GM23338 (cell line): ENCODE results near the gene NIPAL4. TPM values are rescaled to one million over a fixed set of nuclear protein-coding genes. Genes with fewer than 3 reads are reported as not detected.

ENCODE experiments used
- ATAC-seq: fragments of 200-7000 bp; cut with Tn5 transposase; 3 replicates; pipeline ENCODE4 v1.9.1; 2020
- DNase-seq: peaks from one replicate; pipeline ENCODE4 v3.0.0-alpha.2; 2015; ENCODE audit warnings: low spot score
- H2AFZ ChIP-seq: fragments of 200-600 bp; sonication (generic); 2 replicates; pipeline ENCODE4 v1.8.0; 2016; ENCODE audit warnings: antibody characterized with exemption, mild to moderate bottlenecking, moderate library complexity
- H3F3A ChIP-seq: fragments of 200-600 bp; sonication (generic); replicated peaks from 2 replicates; pipeline ENCODE4 v1.8.0; 2017; ENCODE audit warnings: antibody characterized with exemption, mixed run types, low read depth
- H3K27ac ChIP-seq: fragments of 200-600 bp; sonication (generic); 2 replicates; pipeline ENCODE4 v1.6.1; 2016; ENCODE audit warnings: low read depth
- H3K27me3 ChIP-seq: fragments of 200-600 bp; sonication (generic); 2 replicates; pipeline ENCODE4 v1.8.0; 2016; ENCODE audit warnings: mild to moderate bottlenecking, mixed run types, moderate library complexity; ENCODE audit not compliant: insufficient read depth
- H3K36me3 ChIP-seq: fragments of 200-600 bp; sonication (generic); 2 replicates; pipeline ENCODE4 v1.8.0; 2016; ENCODE audit warnings: mild to moderate bottlenecking; ENCODE audit not compliant: insufficient read depth
- H3K4me1 ChIP-seq: fragments of 200-600 bp; sonication (generic); 2 replicates; pipeline ENCODE4 v1.8.0; 2016; ENCODE audit warnings: mild to moderate bottlenecking, moderate library complexity; ENCODE audit not compliant: insufficient read depth
- H3K4me2 ChIP-seq: fragments of 200-600 bp; sonication (generic); 2 replicates; pipeline ENCODE4 v1.7.1; 2017; ENCODE audit warnings: mixed run types
- H3K4me3 ChIP-seq: fragments of 200-600 bp; sonication (generic); 2 replicates; pipeline ENCODE4 v1.6.1; 2016; ENCODE audit warnings: mixed run types
- H3K79me2 ChIP-seq: fragments of 200-600 bp; sonication (generic); replicated peaks from 2 replicates; pipeline ENCODE4 v1.8.0; 2017; ENCODE audit warnings: mild to moderate bottlenecking; ENCODE audit not compliant: insufficient read depth
- H3K9me2 ChIP-seq: fragments of 200-600 bp; sonication (generic); 2 replicates; pipeline ENCODE4 v1.8.0; 2017; ENCODE audit not compliant: insufficient read depth
- H4K20me1 ChIP-seq: fragments of 200-600 bp; sonication (generic); replicated peaks from 2 replicates; pipeline ENCODE4 v1.8.0; 2017; ENCODE audit warnings: mild to moderate bottlenecking; ENCODE audit not compliant: insufficient read depth
- H3K27ac Mint-ChIP-seq: 2 replicates; pipeline ENCODE4 v1.8.0; 2020; ENCODE audit warnings: inconsistent platforms, mild to moderate bottlenecking, moderate library complexity, mixed read lengths
- H3K27me3 Mint-ChIP-seq: 3 replicates; pipeline ENCODE4 v1.8.0; 2022; ENCODE audit warnings: low read depth, mild to moderate bottlenecking, moderate library complexity, mixed read lengths, inconsistent platforms; ENCODE audit not compliant: insufficient read depth, poor library complexity
- H3K36me3 Mint-ChIP-seq: 3 replicates; pipeline ENCODE4 v1.8.0; 2021; ENCODE audit warnings: low read depth, mild to moderate bottlenecking, inconsistent platforms, moderate library complexity, mixed read lengths
- H3K4me1 Mint-ChIP-seq: 3 replicates; pipeline ENCODE4 v1.8.0; 2020; ENCODE audit warnings: mild to moderate bottlenecking, inconsistent platforms, mixed read lengths
- H3K4me3 Mint-ChIP-seq: 3 replicates; pipeline ENCODE4 v1.8.0; 2021; ENCODE audit warnings: moderate library complexity, mild to moderate bottlenecking, inconsistent platforms, mixed read lengths
- H3K9me3 Mint-ChIP-seq: 3 replicates; pipeline ENCODE4 v1.8.0; 2020; ENCODE audit warnings: moderate library complexity, mild to moderate bottlenecking, inconsistent platforms, mixed read lengths
- CREB1 ChIP-seq: fragments of 250-450 bp; sonication (Bioruptor Pico); IDR thresholded peaks from 2 replicates; pipeline ENCODE4 v1.5.0; 2020; ENCODE audit warnings: low read depth, mild to moderate bottlenecking, moderate library complexity
- CTCF ChIP-seq, 2 experiments: fragments of 200-600 bp in 1 of 2; sonication (generic) in 1 of 2; conservative IDR thresholded peaks; 2 replicates each; pipeline versions ENCODE4 v1.5.1 to v1.6.1; 2016 to 2017; ENCODE audit warnings: antibody characterized with exemption in 2 of 2, low read depth in 2 of 2, mild to moderate bottlenecking in 2 of 2, moderate library complexity in 1 of 2
- EZH2 ChIP-seq: fragments of 200-600 bp; sonication (generic); IDR thresholded peaks from one replicate; pipeline ENCODE4 v1.8.0; 2017; ENCODE audit warnings: antibody characterized with exemption, mild to moderate bottlenecking, low read depth; ENCODE audit not compliant: unreplicated experiment
- JUNB ChIP-seq: IDR thresholded peaks from one replicate; pipeline ENCODE4 v1.6.1; 2016; ENCODE audit warnings: antibody characterized with exemption; ENCODE audit not compliant: unreplicated experiment
- NANOG ChIP-seq: IDR thresholded peaks from 2 replicates; pipeline ENCODE4 v1.6.1; 2016; ENCODE audit warnings: antibody characterized with exemption, borderline replicate concordance
- POLR2AphosphoS5 ChIP-seq: IDR thresholded peaks from 2 replicates; pipeline ENCODE4 v1.6.1; 2016; ENCODE audit warnings: antibody characterized with exemption, low read depth
- REST ChIP-seq: IDR thresholded peaks from one replicate; pipeline ENCODE4 v1.6.1; 2018; ENCODE audit warnings: antibody characterized with exemption; ENCODE audit not compliant: unreplicated experiment
- STAT1 ChIP-seq: IDR thresholded peaks from one replicate; pipeline ENCODE4 v1.6.1; 2016; ENCODE audit warnings: antibody characterized with exemption; ENCODE audit not compliant: unreplicated experiment
- ZNF331 ChIP-seq: fragments of 250-450 bp; sonication (Bioruptor Pico); IDR thresholded peaks from 2 replicates; pipeline ENCODE4 v1.5.0; 2020; ENCODE audit warnings: low read depth, mild to moderate bottlenecking, moderate library complexity
- polyA plus RNA-seq: library from polyadenylated mRNA; unstranded; fragments of >200 nt; fragmentation: Nextera tagmentation; extraction: Ambion mirVana; gene quantifications from 2 replicates; pipeline ENCODE4 v1.2.1, GENCODE V29; 2016
- total RNA-seq: library from RNA; depleted of rRNA; stranded (reverse); fragments of >200 nt; shearing (Covaris generic); gene quantifications from 2 replicates; pipeline ENCODE4 v1.2.3, GENCODE V29; 2014
- TF ChIP-seq, protein P1 (sequence below): fragments of 250-450 bp; sonication (Bioruptor Pico); IDR thresholded peaks from 2 replicates; pipeline ENCODE4 v1.5.0; 2020; ENCODE audit warnings: mild to moderate bottlenecking, moderate library complexity

Gene NIPAL4
- total and polyA plus RNA-seq, 2 experiments from 2014 or later = 0.21 TPM; not detected in 1

- TF ChIP-seq, protein P1, sequence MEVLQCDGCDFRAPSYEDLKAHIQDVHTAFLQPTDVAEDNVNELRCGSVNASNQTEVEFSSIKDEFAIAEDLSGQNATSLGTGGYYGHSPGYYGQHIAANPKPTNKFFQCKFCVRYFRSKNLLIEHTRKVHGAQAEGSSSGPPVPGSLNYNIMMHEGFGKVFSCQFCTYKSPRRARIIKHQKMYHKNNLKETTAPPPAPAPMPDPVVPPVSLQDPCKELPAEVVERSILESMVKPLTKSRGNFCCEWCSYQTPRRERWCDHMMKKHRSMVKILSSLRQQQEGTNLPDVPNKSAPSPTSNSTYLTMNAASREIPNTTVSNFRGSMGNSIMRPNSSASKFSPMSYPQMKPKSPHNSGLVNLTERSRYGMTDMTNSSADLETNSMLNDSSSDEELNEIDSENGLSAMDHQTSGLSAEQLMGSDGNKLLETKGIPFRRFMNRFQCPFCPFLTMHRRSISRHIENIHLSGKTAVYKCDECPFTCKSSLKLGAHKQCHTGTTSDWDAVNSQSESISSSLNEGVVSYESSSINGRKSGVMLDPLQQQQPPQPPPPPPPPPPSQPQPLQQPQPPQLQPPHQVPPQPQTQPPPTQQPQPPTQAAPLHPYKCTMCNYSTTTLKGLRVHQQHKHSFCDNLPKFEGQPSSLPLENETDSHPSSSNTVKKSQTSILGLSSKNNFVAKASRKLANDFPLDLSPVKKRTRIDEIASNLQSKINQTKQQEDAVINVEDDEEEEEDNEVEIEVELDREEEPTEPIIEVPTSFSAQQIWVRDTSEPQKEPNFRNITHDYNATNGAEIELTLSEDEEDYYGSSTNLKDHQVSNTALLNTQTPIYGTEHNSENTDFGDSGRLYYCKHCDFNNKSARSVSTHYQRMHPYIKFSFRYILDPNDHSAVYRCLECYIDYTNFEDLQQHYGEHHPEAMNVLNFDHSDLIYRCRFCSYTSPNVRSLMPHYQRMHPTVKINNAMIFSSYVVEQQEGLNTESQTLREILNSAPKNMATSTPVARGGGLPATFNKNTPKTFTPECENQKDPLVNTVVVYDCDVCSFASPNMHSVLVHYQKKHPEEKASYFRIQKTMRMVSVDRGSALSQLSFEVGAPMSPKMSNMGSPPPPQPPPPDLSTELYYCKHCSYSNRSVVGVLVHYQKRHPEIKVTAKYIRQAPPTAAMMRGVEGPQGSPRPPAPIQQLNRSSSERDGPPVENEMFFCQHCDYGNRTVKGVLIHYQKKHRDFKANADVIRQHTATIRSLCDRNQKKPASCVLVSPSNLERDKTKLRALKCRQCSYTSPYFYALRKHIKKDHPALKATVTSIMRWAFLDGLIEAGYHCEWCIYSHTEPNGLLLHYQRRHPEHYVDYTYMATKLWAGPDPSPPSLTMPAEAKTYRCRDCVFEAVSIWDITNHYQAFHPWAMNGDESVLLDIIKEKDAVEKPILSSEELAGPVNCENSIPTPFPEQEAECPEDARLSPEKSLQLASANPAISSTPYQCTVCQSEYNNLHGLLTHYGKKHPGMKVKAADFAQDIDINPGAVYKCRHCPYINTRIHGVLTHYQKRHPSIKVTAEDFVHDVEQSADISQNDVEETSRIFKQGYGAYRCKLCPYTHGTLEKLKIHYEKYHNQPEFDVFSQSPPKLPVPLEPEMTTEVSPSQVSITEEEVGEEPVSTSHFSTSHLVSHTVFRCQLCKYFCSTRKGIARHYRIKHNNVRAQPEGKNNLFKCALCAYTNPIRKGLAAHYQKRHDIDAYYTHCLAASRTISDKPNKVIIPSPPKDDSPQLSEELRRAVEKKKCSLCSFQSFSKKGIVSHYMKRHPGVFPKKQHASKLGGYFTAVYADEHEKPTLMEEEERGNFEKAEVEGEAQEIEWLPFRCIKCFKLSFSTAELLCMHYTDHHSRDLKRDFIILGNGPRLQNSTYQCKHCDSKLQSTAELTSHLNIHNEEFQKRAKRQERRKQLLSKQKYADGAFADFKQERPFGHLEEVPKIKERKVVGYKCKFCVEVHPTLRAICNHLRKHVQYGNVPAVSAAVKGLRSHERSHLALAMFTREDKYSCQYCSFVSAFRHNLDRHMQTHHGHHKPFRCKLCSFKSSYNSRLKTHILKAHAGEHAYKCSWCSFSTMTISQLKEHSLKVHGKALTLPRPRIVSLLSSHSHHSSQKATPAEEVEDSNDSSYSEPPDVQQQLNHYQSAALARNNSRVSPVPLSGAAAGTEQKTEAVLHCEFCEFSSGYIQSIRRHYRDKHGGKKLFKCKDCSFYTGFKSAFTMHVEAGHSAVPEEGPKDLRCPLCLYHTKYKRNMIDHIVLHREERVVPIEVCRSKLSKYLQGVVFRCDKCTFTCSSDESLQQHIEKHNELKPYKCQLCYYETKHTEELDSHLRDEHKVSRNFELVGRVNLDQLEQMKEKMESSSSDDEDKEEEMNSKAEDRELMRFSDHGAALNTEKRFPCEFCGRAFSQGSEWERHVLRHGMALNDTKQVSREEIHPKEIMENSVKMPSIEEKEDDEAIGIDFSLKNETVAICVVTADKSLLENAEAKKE (CRISPR knock-in tag) = no peak
- TF ChIP-seq REST = no peak
Observed at GRCh38 chr5:157446412-157446935, 13.5 kb upstream of the NIPAL4 start (continued).

DNA sequence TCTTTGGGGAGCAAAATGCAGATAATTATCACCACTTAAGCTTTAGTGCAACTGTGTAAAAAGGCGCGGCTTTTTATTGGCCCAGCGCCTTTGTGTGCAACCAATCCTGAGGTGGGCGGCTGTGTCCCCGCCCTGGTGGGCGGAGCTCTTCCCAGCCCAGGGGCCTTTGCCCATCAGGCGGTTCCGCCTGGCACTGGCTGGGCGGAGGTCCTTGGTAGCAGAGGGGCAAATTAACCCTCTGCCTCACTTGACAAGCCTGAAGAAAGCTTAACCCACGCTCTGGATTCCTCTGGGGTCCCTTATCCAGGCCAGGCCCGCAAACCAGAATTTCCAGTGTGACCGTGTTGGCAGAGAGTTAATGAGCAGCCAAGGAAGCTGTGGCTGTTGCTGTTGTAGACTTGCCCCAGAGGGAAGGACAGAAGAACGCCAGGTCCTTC, 12.8 kb upstream of the NIPAL4 start:
- no peaks in the 10 kb centered on the region for H3K9me3 Mint-ChIP-seq
- TF ChIP-seq JUNB (no peak), STAT1 (no peak), EZH2 (no peak), ZNF331 (no peak), CREB1 (CRISPR knock-in tag) (no peak), NANOG (no peak), POLR2AphosphoS5 (no peak), CTCF (conservative IDR thresholded peaks at IDR 0.05; ENCODE audit: low read depth in 2 of 2) (no peak)

More for the DNA sequence above, 12.8 kb upstream of the NIPAL4 start:
- H3K27ac ChIP-seq = no peak overlapping the region
- H3K36me3 ChIP-seq = no peaks in the 10 kb centered on the region
- ATAC-seq = peak; percentile 76
- H3K4me1 Mint-ChIP-seq = no peaks in the 10 kb centered on the region; the same call in 1 of the 3 replicates
- H3K79me2 ChIP-seq = no peaks in the 10 kb centered on the region
- no peak overlapping the region for H3K4me3 ChIP-seq
- H3K9me2 ChIP-seq = no peaks in the 10 kb centered on the region
- DNase-seq = peak; percentile 19
- H3K27me3 ChIP-seq = no peaks in the 10 kb centered on the region
- no peak overlapping the region for H3K4me2 ChIP-seq
- H3K36me3 Mint-ChIP-seq = no peaks in the 10 kb centered on the region
- no peaks in the 10 kb centered on the region for H4K20me1 ChIP-seq
- H3K4me3 Mint-ChIP-seq = no peak overlapping the region
- H3K4me1 ChIP-seq = no peaks in the 10 kb centered on the region
- peak overlapping the region; percentile 82 for H2AFZ ChIP-seq
- no peaks in the 10 kb centered on the region for H3F3A ChIP-seq
- H3K27me3 Mint-ChIP-seq = no peaks in the 10 kb centered on the region
- H3K27ac Mint-ChIP-seq = no peak overlapping the region
